GM21528 (cell line): Measurements from ENCODE around the gene MYBPC2.
A peak's percentile ranks its signal among the peaks of the same experiment; 100 is the strongest.
"Not testable (repeated sequence)": the region's sequence is repeated elsewhere in the genome, so short reads cannot be mapped to it uniquely, and the experiment has no call there.

ENCODE experiments used
- ATAC-seq: cut with Tn5 transposase; IDR thresholded peaks from one replicate; pipeline ENCODE4 v1.9.1; 2021; ENCODE audit warnings: mild to moderate bottlenecking, moderate library complexity; ENCODE audit not compliant: unreplicated experiment, low FRiP score

The MYBPC2 gene

GRCh38 chr19:50432221-50433028, at the start of gene MYBPC2:
Gene MYBPC2, plus strand, starts transcription at chr19:50432892. Its CDS starts 62 bp downstream, at chr19:50432954.
- ATAC-seq = no peak

- ATAC-seq = peak; percentile 6
These were observed 49.5 kb upstream of the MYBPC2 start for GRCh38 chr19:50383001-50383851.

GRCh38 chr19:50383852-50384684, 48.6 kb upstream of the MYBPC2 start, which contains the start of gene POLD1:
Gene POLD1, plus strand, starts transcription at chr19:50384347. Its CDS starts 14,505 bp downstream, at chr19:50398852.
- ATAC-seq = peak; percentile 69

GRCh38 chr19:50384685-50385535, 47.8 kb upstream of the MYBPC2 start:
- ATAC-seq = no peak

GRCh38 chr19:50387176-50387867, 45.4 kb upstream of the MYBPC2 start:
- no peak for ATAC-seq

- ATAC-seq = no peak
These were observed 44.8 kb upstream of the MYBPC2 start for GRCh38 chr19:50387868-50388245.

GRCh38 chr19:50390295-50390694, 42.4 kb upstream of the MYBPC2 start:
- ATAC-seq = not testable (repeated sequence)

GRCh38 chr19:50390952-50391351, 41.7 kb upstream of the MYBPC2 start:
- not testable (repeated sequence) for ATAC-seq

GRCh38 chr19:50392759-50393158, 39.9 kb upstream of the MYBPC2 start:
- no peak for ATAC-seq

GRCh38 chr19:50393589-50393988, 39.1 kb upstream of the MYBPC2 start:
- no peak for ATAC-seq

GRCh38 chr19:50394017-50394416, 38.7 kb upstream of the MYBPC2 start:
- ATAC-seq = no peak

GRCh38 chr19:50398675-50399367, 33.9 kb upstream of the MYBPC2 start:
- no peak for ATAC-seq

GRCh38 chr19:50399368-50399745, 33.3 kb upstream of the MYBPC2 start:
- ATAC-seq = no peak

GRCh38 chr19:50401605-50402450, 30.9 kb upstream of the MYBPC2 start:
- ATAC-seq = no peak

GRCh38 chr19:50402544-50403301, 30.0 kb upstream of the MYBPC2 start:
- no peak for ATAC-seq

GRCh38 chr19:50406156-50406820, 26.4 kb upstream of the MYBPC2 start:
- no peak for ATAC-seq
